CD4-positive, alpha-beta T cell (primary cell): ENCODE measurements around the gene ANKZF1. TPM values are rescaled to one million over a fixed set of nuclear protein-coding genes. Genes with fewer than 3 reads are reported as not detected.

ENCODE experiments used
- ATAC-seq: fragments of 200-7000 bp; cut with Tn5 transposase; one replicate; pipeline ENCODE4 v1.10.0; 2022; ENCODE audit warnings: mild to moderate bottlenecking; ENCODE audit not compliant: poor library complexity
- CTCF ChIA-PET: fragments of 350-600 bp; sonication (Branson Sonifier 250); formaldehyde crosslinking; loops from one replicate; lab custom pipeline; 2021; ENCODE audit warnings: antibody characterized with exemption, inconsistent platforms; lab: Charles Lee
- POLR2A ChIA-PET: fragments of 350-600 bp; sonication (Branson Sonifier 250); formaldehyde crosslinking; loops from one replicate; lab custom pipeline; 2021; ENCODE audit warnings: antibody characterized with exemption, inconsistent platforms; lab: Charles Lee
- DNase-seq, 14 experiments: peaks; one replicate each; pipeline ENCODE4 v3.0.0-alpha.2; 2013 to 2020; ENCODE audit warnings: mixed read lengths in 2 of 14
- H3K27ac ChIP-seq, 2 donors: one replicate each; pipeline versions ENCODE4 v1.5.1 to v1.7.0; 2013; ENCODE audit warnings: low read length in 2 of 2, low read depth in 1 of 2, mild to moderate bottlenecking in 1 of 2
- H3K27me3 ChIP-seq, 2 experiments: 1 replicate in 1 of 2; 2 replicates in 1 of 2; pipeline versions ENCODE4 v1.6.1 to v1.7.0; 2013; ENCODE audit warnings: low read length in 2 of 2, control low read depth in 1 of 2, mild to moderate bottlenecking in 1 of 2, moderate library complexity in 1 of 2; ENCODE audit not compliant: insufficient read depth in 2 of 2, control insufficient read depth in 1 of 2
- H3K36me3 ChIP-seq: one replicate; pipeline ENCODE4 v1.6.1; 2013; ENCODE audit warnings: low read length, control low read depth; ENCODE audit not compliant: insufficient read depth
- H3K4me1 ChIP-seq: one replicate; pipeline ENCODE4 v1.6.1; 2013; ENCODE audit warnings: low read length, control low read depth; ENCODE audit not compliant: insufficient read depth
- H3K4me3 ChIP-seq: one replicate; pipeline ENCODE4 v1.5.1; 2013; ENCODE audit warnings: mild to moderate bottlenecking, low read length, moderate library complexity
- H3K9me3 ChIP-seq, 2 experiments: 1 replicate in 1 of 2; 2 replicates in 1 of 2; pipeline versions ENCODE4 v1.6.1 to v1.7.0; 2013; ENCODE audit warnings: low read length in 2 of 2, mild to moderate bottlenecking in 2 of 2, control low read depth in 1 of 2, moderate library complexity in 1 of 2; ENCODE audit not compliant: control insufficient read depth in 1 of 2, insufficient read depth in 1 of 2
- H3K27ac Mint-ChIP-seq: one replicate; pipeline ENCODE4 v1.8.0; 2020; ENCODE audit warnings: mixed read lengths
- H3K27me3 Mint-ChIP-seq: one replicate; pipeline ENCODE4 v1.8.0; 2021; ENCODE audit warnings: mixed read lengths
- H3K36me3 Mint-ChIP-seq: one replicate; pipeline ENCODE4 v1.8.0; 2021; ENCODE audit warnings: low read depth, mixed read lengths
- H3K4me1 Mint-ChIP-seq: one replicate; pipeline ENCODE4 v1.8.0; 2021; ENCODE audit warnings: low read depth, mixed read lengths
- H3K4me3 Mint-ChIP-seq: one replicate; pipeline ENCODE4 v1.8.0; 2020; ENCODE audit warnings: mild to moderate bottlenecking, mixed read lengths
- H3K9me3 Mint-ChIP-seq: one replicate; pipeline ENCODE4 v1.8.0; 2020; ENCODE audit warnings: mixed read lengths
- CTCF ChIP-seq: fragments of 200-600 bp; IDR thresholded peaks from one replicate; pipeline ENCODE4 v1.8.0; 2022; ENCODE audit warnings: antibody characterized with exemption, mild to moderate bottlenecking
- intact Hi-C, 2 experiments: fragments of 100-400 bp; cut with DNase I in 1 of 2; cut with micrococcal nuclease in 1 of 2; formaldehyde crosslinking; loops; one replicate each; pipeline versions ENCODE4 v1.15.1 to v1.9.0; 2023 to 2025; cut with DNase I, micrococcal nuclease
- total RNA-seq, 174 experiments: library from RNA in 2 of 174; stranded (reverse) in 2 of 174; gene quantifications; one replicate each; pipeline ENCODE4 v1.2.3 and lab custom pipeline; 2021 to 2026

The ANKZF1 gene
- total RNA-seq, 2 experiments from 2014 or later = 128 to 135 TPM

DNA sequence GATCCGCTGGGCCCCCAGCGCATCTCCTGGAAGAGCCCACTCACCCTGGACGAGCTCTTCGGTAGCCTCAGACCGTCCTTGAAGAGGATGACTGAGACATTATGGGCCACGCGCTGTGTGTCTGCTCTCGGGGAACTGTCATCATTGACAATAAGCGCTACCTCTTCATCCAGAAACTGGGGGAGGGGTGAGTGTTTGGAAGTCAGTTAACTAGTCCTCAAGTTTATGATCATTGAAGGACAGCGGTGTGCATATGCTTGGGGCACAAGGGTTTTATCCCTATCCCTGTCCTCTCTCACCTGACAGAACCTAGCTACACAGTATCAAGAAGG is 16.3 kb downstream of the ANKZF1 start:
- Histone ChIP-seq H3K36me3 (peaks cover 33% of the 10 kb centered on the region), H3K4me3 (peak overlapping the region; percentile 99), H3K27me3 (no peaks in the 10 kb centered on the region), H3K4me1 (peaks cover 68% of the 10 kb centered on the region), H3K9me3 (no peaks in the 10 kb centered on the region), H3K27ac (peak overlapping the region; percentile 95 to 98)
- CTCF ChIA-PET = interaction anchor here (1.0 to 2.3 kb wide), 4 partner anchors 26 to 143 kb away, joined by 3 to 26 read pairs (median 4); no protein-coding TSS in a partner anchor
- DNase-seq (peak in 2 of 14 experiments; percentile 19 to 39), ATAC-seq (no peak)
- intact Hi-C loops = loop anchor here in 1 of 2 experiments (1.0 to 5.0 kb wide), 3 partner anchors 7 to 69 kb away; partner anchors contain the start of genes ANKZF1, ATG9A, CNPPD1 and RETREG2
- no peaks in the 10 kb centered on the region for H3K9me3 Mint-ChIP-seq
- H3K27me3 Mint-ChIP-seq = no peaks in the 10 kb centered on the region
- peaks cover 40% of the 10 kb centered on the region for H3K36me3 Mint-ChIP-seq
- TF ChIP-seq CTCF = no peak
- H3K27ac Mint-ChIP-seq = peak overlapping the region; percentile 96
- H3K4me3 Mint-ChIP-seq = peak overlapping the region; percentile 88
- POLR2A ChIA-PET = interaction anchor here (1.1 to 7.3 kb wide), 10 partner anchors 8 to 142 kb away, joined by 4 to 181 read pairs (median 16); partner anchors contain the start of genes ANKZF1, ATG9A, CNPPD1 and DNAJB2
- peaks cover 79% of the 10 kb centered on the region for H3K4me1 Mint-ChIP-seq

DNA sequence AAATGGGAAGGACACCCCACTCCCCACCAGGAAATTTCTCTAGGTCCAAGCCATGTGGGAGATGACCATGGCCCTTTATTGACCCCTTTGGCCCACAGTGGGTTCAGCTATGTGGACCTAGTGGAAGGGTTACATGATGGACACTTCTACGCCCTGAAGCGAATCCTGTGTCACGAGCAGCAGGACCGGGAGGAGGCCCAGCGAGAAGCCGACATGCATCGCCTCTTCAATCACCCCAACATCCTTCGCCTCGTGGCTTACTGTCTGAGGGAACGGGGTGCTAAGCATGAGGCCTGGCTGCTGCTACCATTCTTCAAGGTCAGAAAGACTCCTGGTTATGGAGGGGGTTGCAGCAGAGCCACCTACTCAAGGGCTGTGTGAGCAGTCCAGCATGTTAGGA is 17.0 kb downstream of the ANKZF1 start:
- Mint-ChIP-seq H3K27ac (peak overlapping the region; percentile 96), H3K4me1 (peaks cover 82% of the 10 kb centered on the region), H3K4me3 (peak overlapping the region; percentile 88), H3K27me3 (no peaks in the 10 kb centered on the region), H3K36me3 (peaks cover 47% of the 10 kb centered on the region), H3K9me3 (no peaks in the 10 kb centered on the region)
- CTCF ChIA-PET = interaction anchor here (1.0 to 2.3 kb wide), 4 partner anchors 31 to 142 kb away, joined by 3 to 26 read pairs (median 4); no protein-coding TSS in a partner anchor
- ATAC-seq (no peak), DNase-seq (no peak)
- POLR2A ChIA-PET = interaction anchor here (1.2 to 7.3 kb wide), 8 partner anchors 8 to 142 kb away, joined by 4 to 181 read pairs (median 20); partner anchors contain the start of genes ANKZF1, ATG9A, CNPPD1 and DNAJB2
- peak overlapping the region; percentile 95 to 98 for H3K27ac ChIP-seq
- intact Hi-C loops = loop anchor here in 1 of 2 experiments (5.0 kb wide), 1 partner anchor 69 kb away; the partner anchor contains the start of genes CNPPD1 and RETREG2
- no peak for TF ChIP-seq CTCF
- peaks cover 74% of the 10 kb centered on the region for H3K4me1 ChIP-seq
- no peaks in the 10 kb centered on the region for H3K27me3 ChIP-seq
- peaks cover 40% of the 10 kb centered on the region for H3K36me3 ChIP-seq
- no peaks in the 10 kb centered on the region for H3K9me3 ChIP-seq
- peak overlapping the region; percentile 52 for H3K4me3 ChIP-seq

GRCh38 chr2:219247678-219248642 is 18.4 kb downstream of the ANKZF1 start:
- no peaks in the 10 kb centered on the region for H3K9me3 ChIP-seq
- no peaks in the 10 kb centered on the region for H3K27me3 ChIP-seq
- peaks cover 92% of the 10 kb centered on the region for H3K4me1 Mint-ChIP-seq
- intact Hi-C loops = loop anchor here in 1 of 2 experiments (5.0 kb wide), 1 partner anchor 71 kb away; the partner anchor contains the start of genes CNPPD1 and RETREG2
- peaks cover 61% of the 10 kb centered on the region for H3K36me3 Mint-ChIP-seq
- ChIA-PET POLR2A (interaction anchor here (0.7 to 10.1 kb wide), 15 partner anchors 10 to 356 kb away, joined by 3 to 202 read pairs (median 5); partner anchors contain the start of genes ABCB6, ANKZF1, ATG9A and CNPPD1), CTCF (interaction anchor here (1.5 to 3.8 kb wide), 3 partner anchors 47 to 88 kb away, joined by 5 to 30 read pairs (median 5); partner anchors contain the start of gene NHEJ1)
- no peak for TF ChIP-seq CTCF
- DNase-seq (peak; percentile 25 to 93 (median 52)), ATAC-seq (peak; percentile 68)
- peaks cover 86% of the 10 kb centered on the region for H3K4me1 ChIP-seq
- peak overlapping the region; percentile 96 for H3K27ac Mint-ChIP-seq
- peaks cover 44% of the 10 kb centered on the region for H3K36me3 ChIP-seq
- H3K27ac ChIP-seq = peak overlapping the region; percentile 61 to 98
- no peaks in the 10 kb centered on the region for H3K27me3 Mint-ChIP-seq
- no peaks in the 10 kb centered on the region for H3K9me3 Mint-ChIP-seq
- H3K4me3 ChIP-seq = peak overlapping the region; percentile 52
- peak overlapping the region; percentile 88 for H3K4me3 Mint-ChIP-seq
